HUES48 (cell line): ENCODE results near the gene PUS10.
"Not testable (repeated sequence)": the region's sequence is repeated elsewhere in the genome, so short reads cannot be mapped to it uniquely, and the experiment has no call there.

Experiments
- H3K27ac ChIP-seq: one replicate; pipeline ENCODE4 v1.7.0; 2013; ENCODE audit warnings: low read depth, low read length, inconsistent platforms
- H3K27me3 ChIP-seq: 2 replicates; pipeline ENCODE4 v1.6.1; 2013; ENCODE audit warnings: mild to moderate bottlenecking, low read length; ENCODE audit not compliant: control insufficient read depth, insufficient read depth
- H3K36me3 ChIP-seq: 2 replicates; pipeline ENCODE4 v1.6.1; 2013; ENCODE audit warnings: low read length; ENCODE audit not compliant: control insufficient read depth, insufficient read depth
- H3K4me1 ChIP-seq: 2 replicates; pipeline ENCODE4 v1.6.1; 2013; ENCODE audit warnings: mild to moderate bottlenecking, low read length; ENCODE audit not compliant: control insufficient read depth, insufficient read depth
- H3K4me3 ChIP-seq: 2 replicates; pipeline ENCODE4 v1.5.1; 2013; ENCODE audit warnings: mild to moderate bottlenecking, low read depth, low read length
- H3K9ac ChIP-seq: 2 replicates; pipeline ENCODE4 v1.6.1; 2013; ENCODE audit warnings: mild to moderate bottlenecking, low read depth, low read length, moderate library complexity
- H3K9me3 ChIP-seq: 2 replicates; pipeline ENCODE4 v1.6.1; 2013; ENCODE audit warnings: low read length; ENCODE audit not compliant: control insufficient read depth, insufficient read depth

PUS10 gene

GRCh38 chr2:60987041-60987440, 31.0 kb downstream of the PUS10 start:
- Histone ChIP-seq H3K27me3 (no peaks in the 10 kb centered on the region), H3K9ac (no peak overlapping the region), H3K27ac (no peak overlapping the region), H3K4me3 (no peak overlapping the region), H3K9me3 (peaks cover 9% of the 10 kb centered on the region; the same call in 1 of the 2 replicates), H3K4me1 (no peaks in the 10 kb centered on the region), H3K36me3 (no peaks in the 10 kb centered on the region)

GRCh38 chr2:60984720-60985119, 33.3 kb downstream of the PUS10 start:
- H3K9ac ChIP-seq = no peak overlapping the region
- H3K4me1 ChIP-seq = no peaks in the 10 kb centered on the region
- H3K27ac ChIP-seq = no peak overlapping the region

GRCh38 chr2:60982066-60982465, 36.0 kb downstream of the PUS10 start:
- not testable (repeated sequence) for H3K36me3 ChIP-seq, H3K4me3 ChIP-seq, H3K4me1 ChIP-seq, H3K27me3 ChIP-seq, H3K9me3 ChIP-seq, H3K9ac ChIP-seq, H3K27ac ChIP-seq

More at GRCh38 chr2:60984720-60985119, 33.3 kb downstream of the PUS10 start:
- Histone ChIP-seq H3K27me3 (no peaks in the 10 kb centered on the region), H3K4me3 (no peak overlapping the region), H3K36me3 (no peaks in the 10 kb centered on the region), H3K9me3 (no peaks in the 10 kb centered on the region)

GRCh38 chr2:60980071-60980815, 37.8 kb downstream of the PUS10 start:
- no peaks in the 10 kb centered on the region for H3K36me3 ChIP-seq
- H3K9ac ChIP-seq = no peak overlapping the region
- H3K27me3 ChIP-seq = no peaks in the 10 kb centered on the region
- H3K9me3 ChIP-seq = no peaks in the 10 kb centered on the region
- H3K27ac ChIP-seq = no peak overlapping the region
- H3K4me1 ChIP-seq = no peaks in the 10 kb centered on the region
- H3K4me3 ChIP-seq = no peak overlapping the region

GRCh38 chr2:60979231-60979630, 38.8 kb downstream of the PUS10 start:
- no peaks in the 10 kb centered on the region for H3K27me3 ChIP-seq
- no peak overlapping the region for H3K9ac ChIP-seq
- H3K36me3 ChIP-seq = no peaks in the 10 kb centered on the region
- H3K4me3 ChIP-seq = no peak overlapping the region
- no peaks in the 10 kb centered on the region for H3K9me3 ChIP-seq
- H3K27ac ChIP-seq = no peak overlapping the region
- H3K4me1 ChIP-seq = no peaks in the 10 kb centered on the region

GRCh38 chr2:60977562-60977895, 40.5 kb downstream of the PUS10 start:
- no peak overlapping the region for H3K27ac ChIP-seq
- no peaks in the 10 kb centered on the region for H3K36me3 ChIP-seq
- no peaks in the 10 kb centered on the region for H3K4me1 ChIP-seq
- no peak overlapping the region for H3K9ac ChIP-seq
- no peaks in the 10 kb centered on the region for H3K9me3 ChIP-seq
- no peaks in the 10 kb centered on the region for H3K27me3 ChIP-seq
- H3K4me3 ChIP-seq = no peak overlapping the region

- Histone ChIP-seq H3K4me1 (no peaks in the 10 kb centered on the region), H3K27me3 (no peaks in the 10 kb centered on the region)
Measured at GRCh38 chr2:60976875-60977561, 41.0 kb downstream of the PUS10 start.

GRCh38 chr2:60976256-60976850, 41.7 kb downstream of the PUS10 start:
- H3K27ac ChIP-seq = no peak overlapping the region
- H3K4me1 ChIP-seq = no peaks in the 10 kb centered on the region
- no peaks in the 10 kb centered on the region for H3K27me3 ChIP-seq
- H3K36me3 ChIP-seq = no peaks in the 10 kb centered on the region
- H3K4me3 ChIP-seq = no peak overlapping the region
- H3K9me3 ChIP-seq = no peaks in the 10 kb centered on the region
- H3K9ac ChIP-seq = no peak overlapping the region

More at GRCh38 chr2:60976875-60977561, 41.0 kb downstream of the PUS10 start:
- no peak overlapping the region for H3K27ac ChIP-seq
- no peak overlapping the region for H3K4me3 ChIP-seq
- no peaks in the 10 kb centered on the region for H3K36me3 ChIP-seq
- H3K9me3 ChIP-seq = no peaks in the 10 kb centered on the region
- no peak overlapping the region for H3K9ac ChIP-seq

- Histone ChIP-seq H3K36me3 (no peaks in the 10 kb centered on the region), H3K27me3 (no peaks in the 10 kb centered on the region), H3K9ac (no peak overlapping the region), H3K4me1 (no peaks in the 10 kb centered on the region), H3K4me3 (no peak overlapping the region), H3K9me3 (no peaks in the 10 kb centered on the region), H3K27ac (no peak overlapping the region)
Measured at GRCh38 chr2:60974652-60975051, 43.4 kb downstream of the PUS10 start.

- Histone ChIP-seq H3K27me3 (no peaks in the 10 kb centered on the region), H3K36me3 (no peaks in the 10 kb centered on the region), H3K4me3 (no peak overlapping the region), H3K4me1 (no peaks in the 10 kb centered on the region), H3K27ac (no peak overlapping the region), H3K9ac (no peak overlapping the region), H3K9me3 (no peaks in the 10 kb centered on the region)
Measured at GRCh38 chr2:60973705-60974104, 44.4 kb downstream of the PUS10 start.
